GM23338 (cell line): Measurements from ENCODE around the gene C3orf80. TPM values are rescaled to one million over a fixed set of nuclear protein-coding genes. Genes with fewer than 3 reads are reported as not detected.

ENCODE experiments used
- ATAC-seq: fragments of 200-7000 bp; cut with Tn5 transposase; 3 replicates; pipeline ENCODE4 v1.9.1; 2020
- DNase-seq: peaks from one replicate; pipeline ENCODE4 v3.0.0-alpha.2; 2015; ENCODE audit warnings: low spot score
- H2AFZ ChIP-seq: fragments of 200-600 bp; sonication (generic); 2 replicates; pipeline ENCODE4 v1.8.0; 2016; ENCODE audit warnings: antibody characterized with exemption, mild to moderate bottlenecking, moderate library complexity
- H3F3A ChIP-seq: fragments of 200-600 bp; sonication (generic); replicated peaks from 2 replicates; pipeline ENCODE4 v1.8.0; 2017; ENCODE audit warnings: antibody characterized with exemption, mixed run types, low read depth
- H3K27ac ChIP-seq: fragments of 200-600 bp; sonication (generic); 2 replicates; pipeline ENCODE4 v1.6.1; 2016; ENCODE audit warnings: low read depth
- H3K27me3 ChIP-seq: fragments of 200-600 bp; sonication (generic); 2 replicates; pipeline ENCODE4 v1.8.0; 2016; ENCODE audit warnings: mild to moderate bottlenecking, mixed run types, moderate library complexity; ENCODE audit not compliant: insufficient read depth
- H3K36me3 ChIP-seq: fragments of 200-600 bp; sonication (generic); 2 replicates; pipeline ENCODE4 v1.8.0; 2016; ENCODE audit warnings: mild to moderate bottlenecking; ENCODE audit not compliant: insufficient read depth
- H3K4me1 ChIP-seq: fragments of 200-600 bp; sonication (generic); 2 replicates; pipeline ENCODE4 v1.8.0; 2016; ENCODE audit warnings: mild to moderate bottlenecking, moderate library complexity; ENCODE audit not compliant: insufficient read depth
- H3K4me2 ChIP-seq: fragments of 200-600 bp; sonication (generic); 2 replicates; pipeline ENCODE4 v1.7.1; 2017; ENCODE audit warnings: mixed run types
- H3K4me3 ChIP-seq: fragments of 200-600 bp; sonication (generic); 2 replicates; pipeline ENCODE4 v1.6.1; 2016; ENCODE audit warnings: mixed run types
- H3K79me2 ChIP-seq: fragments of 200-600 bp; sonication (generic); replicated peaks from 2 replicates; pipeline ENCODE4 v1.8.0; 2017; ENCODE audit warnings: mild to moderate bottlenecking; ENCODE audit not compliant: insufficient read depth
- H3K9me2 ChIP-seq: fragments of 200-600 bp; sonication (generic); 2 replicates; pipeline ENCODE4 v1.8.0; 2017; ENCODE audit not compliant: insufficient read depth
- H4K20me1 ChIP-seq: fragments of 200-600 bp; sonication (generic); replicated peaks from 2 replicates; pipeline ENCODE4 v1.8.0; 2017; ENCODE audit warnings: mild to moderate bottlenecking; ENCODE audit not compliant: insufficient read depth
- H3K27ac Mint-ChIP-seq: 2 replicates; pipeline ENCODE4 v1.8.0; 2020; ENCODE audit warnings: inconsistent platforms, mild to moderate bottlenecking, moderate library complexity, mixed read lengths
- H3K27me3 Mint-ChIP-seq: 3 replicates; pipeline ENCODE4 v1.8.0; 2022; ENCODE audit warnings: low read depth, mild to moderate bottlenecking, moderate library complexity, mixed read lengths, inconsistent platforms; ENCODE audit not compliant: insufficient read depth, poor library complexity
- H3K36me3 Mint-ChIP-seq: 3 replicates; pipeline ENCODE4 v1.8.0; 2021; ENCODE audit warnings: low read depth, mild to moderate bottlenecking, inconsistent platforms, moderate library complexity, mixed read lengths
- H3K4me1 Mint-ChIP-seq: 3 replicates; pipeline ENCODE4 v1.8.0; 2020; ENCODE audit warnings: mild to moderate bottlenecking, inconsistent platforms, mixed read lengths
- H3K4me3 Mint-ChIP-seq: 3 replicates; pipeline ENCODE4 v1.8.0; 2021; ENCODE audit warnings: moderate library complexity, mild to moderate bottlenecking, inconsistent platforms, mixed read lengths
- H3K9me3 Mint-ChIP-seq: 3 replicates; pipeline ENCODE4 v1.8.0; 2020; ENCODE audit warnings: moderate library complexity, mild to moderate bottlenecking, inconsistent platforms, mixed read lengths
- CREB1 ChIP-seq: fragments of 250-450 bp; sonication (Bioruptor Pico); IDR thresholded peaks from 2 replicates; pipeline ENCODE4 v1.5.0; 2020; ENCODE audit warnings: low read depth, mild to moderate bottlenecking, moderate library complexity
- EZH2 ChIP-seq: fragments of 200-600 bp; sonication (generic); IDR thresholded peaks from one replicate; pipeline ENCODE4 v1.8.0; 2017; ENCODE audit warnings: antibody characterized with exemption, mild to moderate bottlenecking, low read depth; ENCODE audit not compliant: unreplicated experiment
- EZH2phosphoT487 ChIP-seq: fragments of 200-600 bp; sonication (generic); IDR thresholded peaks from one replicate; pipeline ENCODE4 v1.8.1; 2018; ENCODE audit warnings: antibody characterized with exemption; ENCODE audit not compliant: unreplicated experiment
- JUNB ChIP-seq: IDR thresholded peaks from one replicate; pipeline ENCODE4 v1.6.1; 2016; ENCODE audit warnings: antibody characterized with exemption; ENCODE audit not compliant: unreplicated experiment
- NANOG ChIP-seq: IDR thresholded peaks from 2 replicates; pipeline ENCODE4 v1.6.1; 2016; ENCODE audit warnings: antibody characterized with exemption, borderline replicate concordance
- POLR2AphosphoS5 ChIP-seq: IDR thresholded peaks from 2 replicates; pipeline ENCODE4 v1.6.1; 2016; ENCODE audit warnings: antibody characterized with exemption, low read depth
- STAT1 ChIP-seq: IDR thresholded peaks from one replicate; pipeline ENCODE4 v1.6.1; 2016; ENCODE audit warnings: antibody characterized with exemption; ENCODE audit not compliant: unreplicated experiment
- ZNF114 ChIP-seq: fragments of 250-450 bp; sonication (Bioruptor Pico); IDR thresholded peaks from 2 replicates; pipeline ENCODE4 v1.5.0; 2020; ENCODE audit warnings: mild to moderate bottlenecking, moderate library complexity
- ZNF331 ChIP-seq: fragments of 250-450 bp; sonication (Bioruptor Pico); IDR thresholded peaks from 2 replicates; pipeline ENCODE4 v1.5.0; 2020; ENCODE audit warnings: low read depth, mild to moderate bottlenecking, moderate library complexity
- polyA plus RNA-seq: library from polyadenylated mRNA; unstranded; fragments of >200 nt; fragmentation: Nextera tagmentation; extraction: Ambion mirVana; gene quantifications from 2 replicates; pipeline ENCODE4 v1.2.1, GENCODE V29; 2016
- total RNA-seq: library from RNA; depleted of rRNA; stranded (reverse); fragments of >200 nt; shearing (Covaris generic); gene quantifications from 2 replicates; pipeline ENCODE4 v1.2.3, GENCODE V29; 2014
- TF ChIP-seq, protein P1 (sequence below): fragments of 250-450 bp; sonication (Bioruptor Pico); IDR thresholded peaks from 2 replicates; pipeline ENCODE4 v1.5.0; 2020; ENCODE audit warnings: mild to moderate bottlenecking, moderate library complexity
- TF ChIP-seq, protein P2 (sequence below), 2 experiments: fragments of 200-600 bp in 1 of 2; sonication (generic) in 1 of 2; conservative IDR thresholded peaks; 2 replicates each; pipeline versions ENCODE4 v1.5.1 to v1.6.1; 2016 to 2017; ENCODE audit warnings: antibody characterized with exemption in 2 of 2, low read depth in 2 of 2, mild to moderate bottlenecking in 2 of 2, moderate library complexity in 1 of 2
- TF ChIP-seq, protein P3 (sequence below): IDR thresholded peaks from 2 replicates; pipeline ENCODE4 v1.6.1; 2016; ENCODE audit warnings: antibody characterized with exemption
- TF ChIP-seq, protein P4 (sequence below): IDR thresholded peaks from one replicate; pipeline ENCODE4 v1.6.1; 2018; ENCODE audit warnings: antibody characterized with exemption; ENCODE audit not compliant: unreplicated experiment

The C3orf80 gene
- total and polyA plus RNA-seq, 2 experiments from 2014 or later: 0.57 to 3.0 TPM

DNA sequence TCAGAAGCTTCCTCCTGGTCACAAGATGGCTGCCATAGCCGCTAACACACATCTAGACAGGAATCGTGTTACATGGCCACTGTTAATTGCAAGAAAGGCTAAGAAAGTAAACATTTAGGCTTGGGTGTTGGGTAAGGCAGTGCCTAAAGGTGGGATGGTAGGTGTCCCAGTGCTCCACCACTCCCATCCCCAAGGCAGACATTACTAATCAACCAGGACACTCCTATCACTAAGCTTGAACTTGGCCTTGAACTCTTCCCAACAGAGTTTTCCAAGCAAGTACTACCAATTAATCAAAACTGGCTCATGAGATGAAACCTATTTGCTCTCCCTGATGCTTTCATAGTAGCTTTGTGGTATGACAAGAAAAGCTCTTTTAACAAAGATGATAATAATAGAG is 37.9 kb upstream of the C3orf80 start:
- TF ChIP-seq NANOG: no peak
- TF ChIP-seq ZNF114 (CRISPR knock-in tag): no peak
- TF ChIP-seq, protein P1, sequence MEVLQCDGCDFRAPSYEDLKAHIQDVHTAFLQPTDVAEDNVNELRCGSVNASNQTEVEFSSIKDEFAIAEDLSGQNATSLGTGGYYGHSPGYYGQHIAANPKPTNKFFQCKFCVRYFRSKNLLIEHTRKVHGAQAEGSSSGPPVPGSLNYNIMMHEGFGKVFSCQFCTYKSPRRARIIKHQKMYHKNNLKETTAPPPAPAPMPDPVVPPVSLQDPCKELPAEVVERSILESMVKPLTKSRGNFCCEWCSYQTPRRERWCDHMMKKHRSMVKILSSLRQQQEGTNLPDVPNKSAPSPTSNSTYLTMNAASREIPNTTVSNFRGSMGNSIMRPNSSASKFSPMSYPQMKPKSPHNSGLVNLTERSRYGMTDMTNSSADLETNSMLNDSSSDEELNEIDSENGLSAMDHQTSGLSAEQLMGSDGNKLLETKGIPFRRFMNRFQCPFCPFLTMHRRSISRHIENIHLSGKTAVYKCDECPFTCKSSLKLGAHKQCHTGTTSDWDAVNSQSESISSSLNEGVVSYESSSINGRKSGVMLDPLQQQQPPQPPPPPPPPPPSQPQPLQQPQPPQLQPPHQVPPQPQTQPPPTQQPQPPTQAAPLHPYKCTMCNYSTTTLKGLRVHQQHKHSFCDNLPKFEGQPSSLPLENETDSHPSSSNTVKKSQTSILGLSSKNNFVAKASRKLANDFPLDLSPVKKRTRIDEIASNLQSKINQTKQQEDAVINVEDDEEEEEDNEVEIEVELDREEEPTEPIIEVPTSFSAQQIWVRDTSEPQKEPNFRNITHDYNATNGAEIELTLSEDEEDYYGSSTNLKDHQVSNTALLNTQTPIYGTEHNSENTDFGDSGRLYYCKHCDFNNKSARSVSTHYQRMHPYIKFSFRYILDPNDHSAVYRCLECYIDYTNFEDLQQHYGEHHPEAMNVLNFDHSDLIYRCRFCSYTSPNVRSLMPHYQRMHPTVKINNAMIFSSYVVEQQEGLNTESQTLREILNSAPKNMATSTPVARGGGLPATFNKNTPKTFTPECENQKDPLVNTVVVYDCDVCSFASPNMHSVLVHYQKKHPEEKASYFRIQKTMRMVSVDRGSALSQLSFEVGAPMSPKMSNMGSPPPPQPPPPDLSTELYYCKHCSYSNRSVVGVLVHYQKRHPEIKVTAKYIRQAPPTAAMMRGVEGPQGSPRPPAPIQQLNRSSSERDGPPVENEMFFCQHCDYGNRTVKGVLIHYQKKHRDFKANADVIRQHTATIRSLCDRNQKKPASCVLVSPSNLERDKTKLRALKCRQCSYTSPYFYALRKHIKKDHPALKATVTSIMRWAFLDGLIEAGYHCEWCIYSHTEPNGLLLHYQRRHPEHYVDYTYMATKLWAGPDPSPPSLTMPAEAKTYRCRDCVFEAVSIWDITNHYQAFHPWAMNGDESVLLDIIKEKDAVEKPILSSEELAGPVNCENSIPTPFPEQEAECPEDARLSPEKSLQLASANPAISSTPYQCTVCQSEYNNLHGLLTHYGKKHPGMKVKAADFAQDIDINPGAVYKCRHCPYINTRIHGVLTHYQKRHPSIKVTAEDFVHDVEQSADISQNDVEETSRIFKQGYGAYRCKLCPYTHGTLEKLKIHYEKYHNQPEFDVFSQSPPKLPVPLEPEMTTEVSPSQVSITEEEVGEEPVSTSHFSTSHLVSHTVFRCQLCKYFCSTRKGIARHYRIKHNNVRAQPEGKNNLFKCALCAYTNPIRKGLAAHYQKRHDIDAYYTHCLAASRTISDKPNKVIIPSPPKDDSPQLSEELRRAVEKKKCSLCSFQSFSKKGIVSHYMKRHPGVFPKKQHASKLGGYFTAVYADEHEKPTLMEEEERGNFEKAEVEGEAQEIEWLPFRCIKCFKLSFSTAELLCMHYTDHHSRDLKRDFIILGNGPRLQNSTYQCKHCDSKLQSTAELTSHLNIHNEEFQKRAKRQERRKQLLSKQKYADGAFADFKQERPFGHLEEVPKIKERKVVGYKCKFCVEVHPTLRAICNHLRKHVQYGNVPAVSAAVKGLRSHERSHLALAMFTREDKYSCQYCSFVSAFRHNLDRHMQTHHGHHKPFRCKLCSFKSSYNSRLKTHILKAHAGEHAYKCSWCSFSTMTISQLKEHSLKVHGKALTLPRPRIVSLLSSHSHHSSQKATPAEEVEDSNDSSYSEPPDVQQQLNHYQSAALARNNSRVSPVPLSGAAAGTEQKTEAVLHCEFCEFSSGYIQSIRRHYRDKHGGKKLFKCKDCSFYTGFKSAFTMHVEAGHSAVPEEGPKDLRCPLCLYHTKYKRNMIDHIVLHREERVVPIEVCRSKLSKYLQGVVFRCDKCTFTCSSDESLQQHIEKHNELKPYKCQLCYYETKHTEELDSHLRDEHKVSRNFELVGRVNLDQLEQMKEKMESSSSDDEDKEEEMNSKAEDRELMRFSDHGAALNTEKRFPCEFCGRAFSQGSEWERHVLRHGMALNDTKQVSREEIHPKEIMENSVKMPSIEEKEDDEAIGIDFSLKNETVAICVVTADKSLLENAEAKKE: no peak
- TF ChIP-seq EZH2phosphoT487: no peak
- no peak for TF ChIP-seq ZNF331 (CRISPR knock-in tag)
- no peak for TF ChIP-seq CREB1 (CRISPR knock-in tag)
- TF ChIP-seq, protein P2, sequence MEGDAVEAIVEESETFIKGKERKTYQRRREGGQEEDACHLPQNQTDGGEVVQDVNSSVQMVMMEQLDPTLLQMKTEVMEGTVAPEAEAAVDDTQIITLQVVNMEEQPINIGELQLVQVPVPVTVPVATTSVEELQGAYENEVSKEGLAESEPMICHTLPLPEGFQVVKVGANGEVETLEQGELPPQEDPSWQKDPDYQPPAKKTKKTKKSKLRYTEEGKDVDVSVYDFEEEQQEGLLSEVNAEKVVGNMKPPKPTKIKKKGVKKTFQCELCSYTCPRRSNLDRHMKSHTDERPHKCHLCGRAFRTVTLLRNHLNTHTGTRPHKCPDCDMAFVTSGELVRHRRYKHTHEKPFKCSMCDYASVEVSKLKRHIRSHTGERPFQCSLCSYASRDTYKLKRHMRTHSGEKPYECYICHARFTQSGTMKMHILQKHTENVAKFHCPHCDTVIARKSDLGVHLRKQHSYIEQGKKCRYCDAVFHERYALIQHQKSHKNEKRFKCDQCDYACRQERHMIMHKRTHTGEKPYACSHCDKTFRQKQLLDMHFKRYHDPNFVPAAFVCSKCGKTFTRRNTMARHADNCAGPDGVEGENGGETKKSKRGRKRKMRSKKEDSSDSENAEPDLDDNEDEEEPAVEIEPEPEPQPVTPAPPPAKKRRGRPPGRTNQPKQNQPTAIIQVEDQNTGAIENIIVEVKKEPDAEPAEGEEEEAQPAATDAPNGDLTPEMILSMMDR (conservative IDR thresholded peaks at IDR 0.05; ENCODE audit: low read depth in 2 of 2): no peak
- no peak for TF ChIP-seq EZH2
- no peak for TF ChIP-seq POLR2AphosphoS5
- no peak for TF ChIP-seq STAT1
- no peak for TF ChIP-seq JUNB
- TF ChIP-seq, protein P3, sequence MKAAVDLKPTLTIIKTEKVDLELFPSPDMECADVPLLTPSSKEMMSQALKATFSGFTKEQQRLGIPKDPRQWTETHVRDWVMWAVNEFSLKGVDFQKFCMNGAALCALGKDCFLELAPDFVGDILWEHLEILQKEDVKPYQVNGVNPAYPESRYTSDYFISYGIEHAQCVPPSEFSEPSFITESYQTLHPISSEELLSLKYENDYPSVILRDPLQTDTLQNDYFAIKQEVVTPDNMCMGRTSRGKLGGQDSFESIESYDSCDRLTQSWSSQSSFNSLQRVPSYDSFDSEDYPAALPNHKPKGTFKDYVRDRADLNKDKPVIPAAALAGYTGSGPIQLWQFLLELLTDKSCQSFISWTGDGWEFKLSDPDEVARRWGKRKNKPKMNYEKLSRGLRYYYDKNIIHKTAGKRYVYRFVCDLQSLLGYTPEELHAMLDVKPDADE: no peak
- TF ChIP-seq, protein P4, sequence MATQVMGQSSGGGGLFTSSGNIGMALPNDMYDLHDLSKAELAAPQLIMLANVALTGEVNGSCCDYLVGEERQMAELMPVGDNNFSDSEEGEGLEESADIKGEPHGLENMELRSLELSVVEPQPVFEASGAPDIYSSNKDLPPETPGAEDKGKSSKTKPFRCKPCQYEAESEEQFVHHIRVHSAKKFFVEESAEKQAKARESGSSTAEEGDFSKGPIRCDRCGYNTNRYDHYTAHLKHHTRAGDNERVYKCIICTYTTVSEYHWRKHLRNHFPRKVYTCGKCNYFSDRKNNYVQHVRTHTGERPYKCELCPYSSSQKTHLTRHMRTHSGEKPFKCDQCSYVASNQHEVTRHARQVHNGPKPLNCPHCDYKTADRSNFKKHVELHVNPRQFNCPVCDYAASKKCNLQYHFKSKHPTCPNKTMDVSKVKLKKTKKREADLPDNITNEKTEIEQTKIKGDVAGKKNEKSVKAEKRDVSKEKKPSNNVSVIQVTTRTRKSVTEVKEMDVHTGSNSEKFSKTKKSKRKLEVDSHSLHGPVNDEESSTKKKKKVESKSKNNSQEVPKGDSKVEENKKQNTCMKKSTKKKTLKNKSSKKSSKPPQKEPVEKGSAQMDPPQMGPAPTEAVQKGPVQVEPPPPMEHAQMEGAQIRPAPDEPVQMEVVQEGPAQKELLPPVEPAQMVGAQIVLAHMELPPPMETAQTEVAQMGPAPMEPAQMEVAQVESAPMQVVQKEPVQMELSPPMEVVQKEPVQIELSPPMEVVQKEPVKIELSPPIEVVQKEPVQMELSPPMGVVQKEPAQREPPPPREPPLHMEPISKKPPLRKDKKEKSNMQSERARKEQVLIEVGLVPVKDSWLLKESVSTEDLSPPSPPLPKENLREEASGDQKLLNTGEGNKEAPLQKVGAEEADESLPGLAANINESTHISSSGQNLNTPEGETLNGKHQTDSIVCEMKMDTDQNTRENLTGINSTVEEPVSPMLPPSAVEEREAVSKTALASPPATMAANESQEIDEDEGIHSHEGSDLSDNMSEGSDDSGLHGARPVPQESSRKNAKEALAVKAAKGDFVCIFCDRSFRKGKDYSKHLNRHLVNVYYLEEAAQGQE: no peak
- Histone ChIP-seq H3K27ac (no peak overlapping the region), H2AFZ (peak overlapping the region; percentile 43; the same call in 1 of the 2 replicates), H3K4me1 (no peaks in the 10 kb centered on the region), H3K4me3 (no peak overlapping the region), H3K27me3 (no peaks in the 10 kb centered on the region), H3K9me2 (peaks cover 18% of the 10 kb centered on the region), H4K20me1 (no peaks in the 10 kb centered on the region), H3K4me2 (no peak overlapping the region), H3K36me3 (no peaks in the 10 kb centered on the region), H3F3A (no peaks in the 10 kb centered on the region), H3K79me2 (no peaks in the 10 kb centered on the region)
- H3K27me3 Mint-ChIP-seq: no peaks in the 10 kb centered on the region
- no peak overlapping the region for H3K27ac Mint-ChIP-seq
- H3K36me3 Mint-ChIP-seq: no peaks in the 10 kb centered on the region
- H3K4me1 Mint-ChIP-seq: no peaks in the 10 kb centered on the region; the same call in 2 of the 3 replicates
- ATAC-seq (no peak), DNase-seq (no peak)
- H3K9me3 Mint-ChIP-seq: no peaks in the 10 kb centered on the region
- H3K4me3 Mint-ChIP-seq: no peak overlapping the region
